H1 (cell line): Measurements from ENCODE around the gene CMKLR1. TPM values are rescaled to one million over a fixed set of nuclear protein-coding genes. Genes with fewer than 3 reads are reported as not detected.

ENCODE experiments used
- ASH2L ChIP-seq: fragments of 200-600, 300-600 bp; sonication (generic); IDR thresholded peaks from one replicate; pipeline ENCODE4 v1.7.1; 2017; ENCODE audit warnings: low read length
- polyA plus RNA-seq, 7 experiments: library from polyadenylated mRNA; depleted of rRNA in 3 of 7; stranded (reverse) in 5 of 7; unstranded in 2 of 7; fragments of >200 nt in 5 of 7; fragments of 200-250 nt in 2 of 7; gene quantifications; 1 replicate in 5 of 7; 2 replicates in 1 of 7; 4 replicates in 1 of 7; pipeline versions ENCODE4 v1.2.1 to v1.2.3, GENCODE V29; 2011 to 2013; ENCODE audit warnings: missing spikeins in 2 of 7, mixed read lengths in 2 of 7
- total RNA-seq: library from RNA; stranded (reverse); fragmentation: NEBNext Ultra II Directional; extraction: Animal tissue kit (Norgen Biotek cat#: 25700); gene quantifications from 2 replicates; pipeline ENCODE4 v1.2.1, GENCODE V29; 2021
- TF ChIP-seq, protein P1 (sequence below): fragments of 300-600 bp; sonication (generic); IDR thresholded peaks from 2 replicates; pipeline ENCODE4 v1.7.1; 2012; ENCODE audit warnings: low read length, moderate library complexity, mild to moderate bottlenecking, inconsistent platforms; ENCODE audit not compliant: insufficient replicate concordance

The CMKLR1 gene
- total and polyA plus RNA-seq, 2 of the 8 experiments (the other 6 are each of a cell fraction or from before 2014, with no cell fraction given): 2.1 to 2.8 TPM

DNA sequence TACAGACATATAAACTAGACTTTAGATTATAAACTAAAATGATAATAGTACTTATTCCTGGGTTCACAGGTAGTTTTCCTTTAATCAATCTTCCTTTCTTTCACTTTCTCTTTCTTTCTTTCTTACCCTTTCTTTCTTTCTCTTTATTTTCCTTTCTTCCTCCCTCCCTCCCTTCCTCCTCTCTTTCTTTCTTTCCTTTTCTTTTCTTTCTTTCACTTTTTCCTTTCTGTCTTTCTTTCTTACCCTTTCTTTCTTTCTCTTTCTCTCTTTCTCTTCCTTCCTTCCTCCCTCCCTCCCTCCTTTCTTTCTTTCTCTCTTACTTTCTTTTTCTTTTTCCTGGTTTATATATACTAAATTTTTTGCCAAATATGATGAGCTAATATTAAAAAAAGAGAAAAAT, 61.5 kb downstream of the CMKLR1 start (continued):
- TF ChIP-seq, protein P1, sequence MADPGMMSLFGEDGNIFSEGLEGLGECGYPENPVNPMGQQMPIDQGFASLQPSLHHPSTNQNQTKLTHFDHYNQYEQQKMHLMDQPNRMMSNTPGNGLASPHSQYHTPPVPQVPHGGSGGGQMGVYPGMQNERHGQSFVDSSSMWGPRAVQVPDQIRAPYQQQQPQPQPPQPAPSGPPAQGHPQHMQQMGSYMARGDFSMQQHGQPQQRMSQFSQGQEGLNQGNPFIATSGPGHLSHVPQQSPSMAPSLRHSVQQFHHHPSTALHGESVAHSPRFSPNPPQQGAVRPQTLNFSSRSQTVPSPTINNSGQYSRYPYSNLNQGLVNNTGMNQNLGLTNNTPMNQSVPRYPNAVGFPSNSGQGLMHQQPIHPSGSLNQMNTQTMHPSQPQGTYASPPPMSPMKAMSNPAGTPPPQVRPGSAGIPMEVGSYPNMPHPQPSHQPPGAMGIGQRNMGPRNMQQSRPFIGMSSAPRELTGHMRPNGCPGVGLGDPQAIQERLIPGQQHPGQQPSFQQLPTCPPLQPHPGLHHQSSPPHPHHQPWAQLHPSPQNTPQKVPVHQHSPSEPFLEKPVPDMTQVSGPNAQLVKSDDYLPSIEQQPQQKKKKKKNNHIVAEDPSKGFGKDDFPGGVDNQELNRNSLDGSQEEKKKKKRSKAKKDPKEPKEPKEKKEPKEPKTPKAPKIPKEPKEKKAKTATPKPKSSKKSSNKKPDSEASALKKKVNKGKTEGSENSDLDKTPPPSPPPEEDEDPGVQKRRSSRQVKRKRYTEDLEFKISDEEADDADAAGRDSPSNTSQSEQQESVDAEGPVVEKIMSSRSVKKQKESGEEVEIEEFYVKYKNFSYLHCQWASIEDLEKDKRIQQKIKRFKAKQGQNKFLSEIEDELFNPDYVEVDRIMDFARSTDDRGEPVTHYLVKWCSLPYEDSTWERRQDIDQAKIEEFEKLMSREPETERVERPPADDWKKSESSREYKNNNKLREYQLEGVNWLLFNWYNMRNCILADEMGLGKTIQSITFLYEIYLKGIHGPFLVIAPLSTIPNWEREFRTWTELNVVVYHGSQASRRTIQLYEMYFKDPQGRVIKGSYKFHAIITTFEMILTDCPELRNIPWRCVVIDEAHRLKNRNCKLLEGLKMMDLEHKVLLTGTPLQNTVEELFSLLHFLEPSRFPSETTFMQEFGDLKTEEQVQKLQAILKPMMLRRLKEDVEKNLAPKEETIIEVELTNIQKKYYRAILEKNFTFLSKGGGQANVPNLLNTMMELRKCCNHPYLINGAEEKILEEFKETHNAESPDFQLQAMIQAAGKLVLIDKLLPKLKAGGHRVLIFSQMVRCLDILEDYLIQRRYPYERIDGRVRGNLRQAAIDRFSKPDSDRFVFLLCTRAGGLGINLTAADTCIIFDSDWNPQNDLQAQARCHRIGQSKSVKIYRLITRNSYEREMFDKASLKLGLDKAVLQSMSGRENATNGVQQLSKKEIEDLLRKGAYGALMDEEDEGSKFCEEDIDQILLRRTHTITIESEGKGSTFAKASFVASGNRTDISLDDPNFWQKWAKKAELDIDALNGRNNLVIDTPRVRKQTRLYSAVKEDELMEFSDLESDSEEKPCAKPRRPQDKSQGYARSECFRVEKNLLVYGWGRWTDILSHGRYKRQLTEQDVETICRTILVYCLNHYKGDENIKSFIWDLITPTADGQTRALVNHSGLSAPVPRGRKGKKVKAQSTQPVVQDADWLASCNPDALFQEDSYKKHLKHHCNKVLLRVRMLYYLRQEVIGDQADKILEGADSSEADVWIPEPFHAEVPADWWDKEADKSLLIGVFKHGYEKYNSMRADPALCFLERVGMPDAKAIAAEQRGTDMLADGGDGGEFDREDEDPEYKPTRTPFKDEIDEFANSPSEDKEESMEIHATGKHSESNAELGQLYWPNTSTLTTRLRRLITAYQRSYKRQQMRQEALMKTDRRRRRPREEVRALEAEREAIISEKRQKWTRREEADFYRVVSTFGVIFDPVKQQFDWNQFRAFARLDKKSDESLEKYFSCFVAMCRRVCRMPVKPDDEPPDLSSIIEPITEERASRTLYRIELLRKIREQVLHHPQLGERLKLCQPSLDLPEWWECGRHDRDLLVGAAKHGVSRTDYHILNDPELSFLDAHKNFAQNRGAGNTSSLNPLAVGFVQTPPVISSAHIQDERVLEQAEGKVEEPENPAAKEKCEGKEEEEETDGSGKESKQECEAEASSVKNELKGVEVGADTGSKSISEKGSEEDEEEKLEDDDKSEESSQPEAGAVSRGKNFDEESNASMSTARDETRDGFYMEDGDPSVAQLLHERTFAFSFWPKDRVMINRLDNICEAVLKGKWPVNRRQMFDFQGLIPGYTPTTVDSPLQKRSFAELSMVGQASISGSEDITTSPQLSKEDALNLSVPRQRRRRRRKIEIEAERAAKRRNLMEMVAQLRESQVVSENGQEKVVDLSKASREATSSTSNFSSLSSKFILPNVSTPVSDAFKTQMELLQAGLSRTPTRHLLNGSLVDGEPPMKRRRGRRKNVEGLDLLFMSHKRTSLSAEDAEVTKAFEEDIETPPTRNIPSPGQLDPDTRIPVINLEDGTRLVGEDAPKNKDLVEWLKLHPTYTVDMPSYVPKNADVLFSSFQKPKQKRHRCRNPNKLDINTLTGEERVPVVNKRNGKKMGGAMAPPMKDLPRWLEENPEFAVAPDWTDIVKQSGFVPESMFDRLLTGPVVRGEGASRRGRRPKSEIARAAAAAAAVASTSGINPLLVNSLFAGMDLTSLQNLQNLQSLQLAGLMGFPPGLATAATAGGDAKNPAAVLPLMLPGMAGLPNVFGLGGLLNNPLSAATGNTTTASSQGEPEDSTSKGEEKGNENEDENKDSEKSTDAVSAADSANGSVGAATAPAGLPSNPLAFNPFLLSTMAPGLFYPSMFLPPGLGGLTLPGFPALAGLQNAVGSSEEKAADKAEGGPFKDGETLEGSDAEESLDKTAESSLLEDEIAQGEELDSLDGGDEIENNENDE: no peak
- no peak for TF ChIP-seq ASH2L
- TF ChIP-seq, all 59 proteins: peak for 0
